Activated T-cell treated with anti-CD3 and anti-CD28 coated beads for 48 hours (primary cell): ENCODE measurements around the gene FAM78B.

Source experiments
- DNase-seq: peaks from one replicate; pipeline ENCODE4 v3.0.0-alpha.2; 2020; ENCODE audit warnings: low read depth

Gene FAM78B

DNA sequence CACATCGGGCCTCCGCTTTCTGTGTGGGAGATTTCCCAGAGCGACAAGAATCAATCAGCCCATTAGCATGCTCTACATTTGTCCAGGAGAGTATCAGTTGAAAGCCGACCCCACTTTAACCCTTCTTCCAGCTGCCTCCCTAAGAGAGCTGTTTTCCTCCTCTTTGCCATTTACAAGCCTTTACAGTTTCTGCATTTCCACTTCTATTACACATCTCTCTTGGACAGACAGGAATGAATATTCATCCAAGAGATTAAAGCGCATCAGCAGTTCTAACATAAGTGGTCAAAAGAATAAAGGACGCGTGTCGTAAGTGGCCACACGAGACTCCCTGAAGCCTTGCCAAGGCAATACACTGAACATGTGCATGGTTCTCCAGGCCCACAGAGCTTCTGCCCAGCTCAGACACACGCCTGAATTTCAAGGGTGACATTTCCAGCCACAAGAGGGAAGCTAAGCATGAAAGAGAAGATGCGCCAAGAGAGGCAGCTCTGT is 47.3 kb downstream of the FAM78B start:
- DNase-seq: no peak

DNA sequence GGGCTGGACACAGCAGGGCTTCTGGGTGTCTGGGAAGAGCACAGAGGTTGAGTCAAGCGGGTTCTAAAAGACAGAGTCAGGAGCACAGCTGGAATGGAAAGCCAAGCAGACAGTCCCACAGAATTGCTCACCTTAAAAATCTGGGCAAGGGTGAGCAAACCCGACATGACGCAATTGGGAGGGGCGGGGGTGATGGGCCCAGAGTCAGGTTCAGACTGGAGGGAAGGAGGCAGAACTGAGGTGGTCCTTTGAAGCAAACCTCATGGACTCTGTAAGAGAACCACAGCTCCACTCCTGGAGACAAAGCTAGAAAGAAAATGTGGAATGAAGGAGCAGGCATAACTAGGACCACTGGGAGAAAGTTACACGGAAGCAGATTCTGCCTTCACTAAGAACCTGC is 49.0 kb downstream of the FAM78B start:
- no peak for DNase-seq

- no peak for DNase-seq
Observed at GRCh38 chr1:166116026-166116425, 50.8 kb downstream of the FAM78B start.

DNA sequence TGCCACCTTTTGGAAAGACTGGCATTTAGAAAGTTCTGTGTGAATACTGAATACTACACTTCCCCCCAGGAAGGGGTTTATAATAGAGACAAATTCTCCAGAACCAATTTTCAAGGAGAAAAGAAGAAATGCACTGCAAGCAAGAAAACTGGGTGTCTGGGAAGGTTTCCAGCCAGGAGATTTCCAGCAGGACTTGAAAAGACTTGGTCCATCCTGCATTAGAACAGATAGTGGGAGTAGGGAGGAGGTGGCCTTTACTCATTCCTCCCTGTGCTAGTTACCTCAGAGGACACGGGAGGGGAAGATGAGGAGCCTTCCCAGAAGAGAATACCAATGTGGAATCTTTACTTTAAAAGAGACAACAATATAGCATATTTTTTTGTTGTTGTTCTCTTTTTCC is 52.4 kb downstream of the FAM78B start:
- DNase-seq: no peak

DNA sequence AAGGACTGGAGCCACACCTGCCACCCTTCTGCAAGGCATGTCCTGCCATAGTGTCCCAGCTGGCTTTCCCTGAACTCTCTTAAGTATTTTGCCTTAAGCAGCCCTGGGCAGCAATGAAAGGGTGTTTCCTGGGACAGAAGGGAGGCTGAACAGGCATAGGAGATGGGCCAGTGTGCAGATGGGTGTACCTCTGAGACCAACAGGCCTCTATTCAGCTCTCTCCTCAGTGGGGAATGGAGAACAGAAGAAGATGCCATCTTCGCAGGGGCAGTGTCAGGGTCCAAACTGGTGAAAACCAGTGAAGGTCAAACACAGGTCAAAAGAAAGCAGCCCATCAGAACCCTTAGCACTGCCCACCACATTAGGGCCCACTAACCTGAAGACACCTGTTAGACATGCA is 53.2 kb downstream of the FAM78B start:
- no peak for DNase-seq

GRCh38 chr1:166113031-166113430 is 53.8 kb downstream of the FAM78B start:
- no peak for DNase-seq

GRCh38 chr1:166112425-166112824 is 54.4 kb downstream of the FAM78B start:
- no peak for DNase-seq

GRCh38 chr1:166111430-166111829 is 55.4 kb downstream of the FAM78B start:
- DNase-seq: no peak

DNA sequence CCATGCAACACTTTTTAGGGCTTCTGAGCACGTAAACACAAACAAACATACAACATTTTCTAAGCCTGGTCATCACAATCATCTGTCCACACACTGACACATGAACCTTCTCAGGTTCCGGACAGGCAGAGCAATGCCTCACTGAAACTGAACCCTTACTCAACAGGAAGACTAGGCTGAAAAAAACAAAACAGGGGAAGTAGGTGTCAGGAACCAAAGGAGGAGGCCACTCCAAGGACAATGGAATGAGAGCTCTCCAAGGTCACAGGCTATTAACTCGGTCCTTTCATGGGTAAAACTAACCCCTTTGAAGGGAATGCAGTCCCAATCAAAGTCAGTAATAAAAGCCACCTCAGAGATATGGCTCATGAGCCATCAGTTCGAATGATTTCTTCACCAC is 76.6 kb downstream of the FAM78B start:
- DNase-seq: no peak

DNA sequence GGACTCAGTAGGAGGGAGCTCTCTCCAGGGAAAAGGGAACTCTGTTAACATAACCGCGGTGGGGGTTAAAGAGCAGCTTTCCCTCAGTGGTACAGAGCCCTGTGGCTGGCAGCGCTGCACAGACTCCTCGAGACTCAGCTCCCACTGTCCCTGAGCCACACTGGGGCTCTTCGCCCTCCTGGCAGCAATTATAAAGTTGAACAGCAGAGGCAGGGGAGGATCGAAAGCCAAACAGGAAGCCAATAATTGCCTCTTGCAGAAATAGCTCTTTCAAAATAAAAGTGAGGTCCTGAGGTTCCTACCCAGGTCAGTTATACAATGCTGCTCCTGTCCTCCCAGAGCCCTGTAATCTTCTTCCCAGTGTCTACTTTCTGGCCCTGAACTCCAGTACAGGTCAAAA is 77.0 kb downstream of the FAM78B start:
- DNase-seq: no peak

DNA sequence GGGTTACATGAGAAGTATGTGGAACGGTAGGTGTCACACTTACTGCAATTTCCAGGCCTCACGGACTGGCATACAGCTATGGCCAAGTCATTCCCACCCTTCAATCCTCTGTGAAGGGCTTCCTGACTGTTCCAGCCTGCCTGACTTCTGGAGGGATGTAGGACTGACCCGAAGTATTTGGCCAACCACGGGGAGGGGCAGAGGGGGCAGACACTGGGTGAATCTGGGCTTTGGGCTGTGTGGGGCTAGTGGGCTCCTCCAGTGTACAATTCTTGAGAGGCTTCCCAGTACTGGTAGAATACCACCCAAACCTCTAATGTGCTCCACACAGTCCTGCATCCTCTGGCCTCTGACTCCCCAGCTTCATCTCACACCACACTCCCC is 78.2 kb downstream of the FAM78B start:
- DNase-seq: no peak

GRCh38 chr1:166087734-166088571 is 78.8 kb downstream of the FAM78B start:
- no peak for DNase-seq

GRCh38 chr1:166086113-166086883 is 80.5 kb downstream of the FAM78B start:
- no peak for DNase-seq

- no peak for DNase-seq
Observed at GRCh38 chr1:166084613-166085012, 82.2 kb downstream of the FAM78B start.

DNA sequence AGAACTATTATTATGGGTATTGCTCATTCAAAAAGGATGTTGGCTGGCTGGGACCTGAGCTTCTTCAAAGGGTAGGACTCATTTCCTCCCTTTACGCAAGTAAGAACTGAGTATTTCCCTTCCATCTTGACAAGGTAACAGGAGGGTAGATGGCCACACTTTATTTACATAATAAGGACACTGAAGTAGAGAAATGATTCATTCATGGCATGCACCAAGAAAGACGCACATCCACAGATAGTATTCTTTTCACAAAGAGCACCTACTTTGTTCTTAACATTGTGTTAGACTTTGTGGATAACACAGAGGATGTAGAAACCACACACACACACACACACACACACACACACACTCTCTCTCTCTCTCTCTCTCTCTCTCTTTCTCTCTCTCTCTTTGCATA is 82.9 kb downstream of the FAM78B start:
- DNase-seq: no peak

DNA sequence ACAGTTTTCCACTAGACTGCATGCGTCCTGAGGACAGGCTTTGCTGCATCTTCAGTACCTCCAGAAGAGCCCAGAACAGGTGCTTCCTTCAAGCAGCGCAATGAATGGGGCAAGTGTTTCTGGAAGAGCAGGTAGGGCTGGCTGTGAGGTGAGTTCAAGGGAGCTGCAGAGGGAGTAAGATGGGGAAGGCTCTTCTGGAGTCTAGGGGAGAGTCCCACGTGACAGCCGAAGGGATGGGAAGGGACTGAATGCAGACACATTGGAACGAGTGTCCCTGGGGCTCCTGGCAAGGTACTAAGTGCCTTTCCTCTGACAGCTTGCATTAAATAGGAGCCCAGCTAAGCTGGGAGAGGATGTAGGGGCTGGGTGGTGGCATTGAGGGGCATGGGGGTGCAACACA is 84.2 kb downstream of the FAM78B start:
- no peak for DNase-seq

- peak; percentile 9 for DNase-seq
Observed at GRCh38 chr1:166080967-166081870, 85.6 kb downstream of the FAM78B start.

DNA sequence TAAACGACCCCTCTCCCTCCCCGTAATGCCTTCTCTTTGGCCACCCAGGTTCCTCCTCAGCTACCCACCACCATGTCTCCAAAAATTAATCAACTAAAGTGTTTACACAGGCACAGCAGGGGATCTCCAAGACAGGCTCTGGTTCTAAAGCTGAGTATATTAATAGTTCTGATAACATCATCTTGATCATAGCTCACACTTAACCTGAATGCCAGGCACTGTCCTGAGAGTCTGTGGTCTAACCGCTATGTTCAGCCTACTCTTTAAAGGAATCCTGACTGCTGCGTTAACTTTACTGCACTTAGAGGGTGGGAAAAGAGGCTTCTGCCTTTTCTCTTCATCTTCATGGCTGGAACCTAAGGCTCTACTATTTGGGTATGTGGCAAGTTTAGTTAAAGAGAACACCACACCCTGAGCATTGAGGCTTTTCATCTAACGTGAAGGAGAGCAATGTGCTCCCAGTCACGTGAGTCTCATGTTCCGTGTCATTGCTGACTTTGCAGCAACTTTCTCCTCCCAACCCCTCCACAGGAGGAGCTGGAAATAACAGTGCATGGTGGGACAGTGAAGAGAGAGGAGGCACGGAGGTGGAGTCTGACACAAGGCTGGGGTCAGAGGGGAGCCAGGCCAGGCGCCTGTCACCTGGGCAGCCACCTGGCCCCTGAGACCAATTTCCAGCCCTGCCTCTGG is 86.4 kb downstream of the FAM78B start:
- DNase-seq: no peak

- DNase-seq: no peak
Observed at GRCh38 chr1:166079276-166079675, 87.5 kb downstream of the FAM78B start.

DNA sequence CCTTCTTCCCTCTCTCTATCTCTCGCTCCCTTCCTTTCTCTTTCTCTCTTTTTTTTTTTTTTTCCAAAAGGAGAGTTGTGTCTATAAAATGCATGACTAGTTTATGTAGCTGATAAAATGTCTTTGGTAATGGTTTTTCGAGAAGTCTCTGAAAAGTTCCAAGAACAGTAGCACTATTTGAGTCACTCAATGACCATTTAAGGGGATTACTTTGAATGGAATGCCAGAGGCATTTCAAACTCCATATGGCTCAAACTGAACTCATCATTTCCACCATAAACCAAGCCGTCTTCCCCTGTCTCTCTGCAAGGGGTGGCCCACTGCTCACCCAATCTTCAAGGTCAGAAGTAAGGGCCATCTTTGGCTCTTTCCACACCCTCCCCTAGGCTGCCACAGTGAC is 93.3 kb downstream of the FAM78B start:
- no peak for DNase-seq

GRCh38 chr1:166069390-166069789 is 97.4 kb downstream of the FAM78B start:
- DNase-seq: no peak

- DNase-seq: no peak
Observed at GRCh38 chr1:166066107-166066506, 100.7 kb downstream of the FAM78B start.
